CD4-positive, alpha-beta T cell treated with Interleukin-15 for 4 hours (primary cell): ENCODE data around the gene APOA5.
"Not testable (repeated sequence)": the region's sequence is repeated elsewhere in the genome, so short reads cannot be mapped to it uniquely, and the experiment has no call there.

ENCODE experiments used
- DNase-seq: peaks from one replicate; pipeline ENCODE4 v3.0.0-alpha.2; 2020; ENCODE audit warnings: low spot score

The APOA5 gene

DNA sequence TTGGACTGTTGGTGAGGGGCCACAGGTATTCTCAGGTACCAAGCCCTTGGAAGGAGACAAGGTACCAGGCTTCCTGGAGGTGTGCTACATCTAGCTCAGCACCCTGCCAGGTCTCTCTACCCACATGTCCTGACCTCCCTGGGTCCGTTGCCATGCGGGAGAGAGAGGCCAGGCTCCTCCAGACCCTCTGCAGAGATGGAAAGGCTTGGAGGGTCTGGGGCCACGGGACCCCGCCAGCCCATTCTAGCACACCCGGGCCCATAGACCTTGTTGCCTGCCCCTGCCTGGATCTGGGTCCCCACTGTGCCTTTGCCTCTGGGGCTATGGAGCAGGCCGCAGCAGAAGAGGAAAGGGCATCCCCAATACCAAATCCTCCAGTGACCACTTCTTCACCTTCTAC lies 35.8 kb upstream of the APOA5 start:
- no peak for DNase-seq

DNA sequence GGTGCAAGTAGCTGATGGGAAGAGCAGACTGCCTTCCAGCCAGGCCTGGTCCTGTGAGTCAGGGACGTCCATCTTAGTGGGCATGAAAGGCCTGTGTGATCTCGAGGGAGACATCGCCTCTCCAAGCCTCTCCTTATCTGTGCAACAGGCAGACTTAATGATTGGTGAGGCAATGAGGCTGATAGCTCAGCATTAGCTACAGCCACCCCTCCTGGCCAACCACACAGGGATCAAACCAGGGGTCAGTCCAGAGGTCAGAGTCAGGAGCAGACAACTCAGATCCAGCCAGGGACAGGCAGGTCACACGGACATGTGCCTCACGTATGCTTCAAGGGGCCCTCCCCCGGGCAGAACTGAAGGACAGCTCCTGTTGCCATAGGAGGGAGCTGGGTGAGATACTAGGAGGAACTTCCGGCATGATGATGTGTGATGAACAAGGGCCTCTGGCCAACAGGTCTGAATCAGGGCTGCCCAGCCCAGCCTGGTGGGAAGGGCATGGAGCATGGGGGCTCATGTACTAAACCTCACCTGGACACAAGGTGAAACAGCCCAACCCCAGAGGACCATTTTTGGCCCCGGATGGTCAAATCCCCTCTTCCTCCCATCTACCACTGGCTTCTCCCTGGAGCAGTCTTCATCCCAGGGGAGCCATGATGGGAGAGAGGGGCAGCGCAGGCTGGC lies 35.2 kb upstream of the APOA5 start:
- no peak for DNase-seq

DNA sequence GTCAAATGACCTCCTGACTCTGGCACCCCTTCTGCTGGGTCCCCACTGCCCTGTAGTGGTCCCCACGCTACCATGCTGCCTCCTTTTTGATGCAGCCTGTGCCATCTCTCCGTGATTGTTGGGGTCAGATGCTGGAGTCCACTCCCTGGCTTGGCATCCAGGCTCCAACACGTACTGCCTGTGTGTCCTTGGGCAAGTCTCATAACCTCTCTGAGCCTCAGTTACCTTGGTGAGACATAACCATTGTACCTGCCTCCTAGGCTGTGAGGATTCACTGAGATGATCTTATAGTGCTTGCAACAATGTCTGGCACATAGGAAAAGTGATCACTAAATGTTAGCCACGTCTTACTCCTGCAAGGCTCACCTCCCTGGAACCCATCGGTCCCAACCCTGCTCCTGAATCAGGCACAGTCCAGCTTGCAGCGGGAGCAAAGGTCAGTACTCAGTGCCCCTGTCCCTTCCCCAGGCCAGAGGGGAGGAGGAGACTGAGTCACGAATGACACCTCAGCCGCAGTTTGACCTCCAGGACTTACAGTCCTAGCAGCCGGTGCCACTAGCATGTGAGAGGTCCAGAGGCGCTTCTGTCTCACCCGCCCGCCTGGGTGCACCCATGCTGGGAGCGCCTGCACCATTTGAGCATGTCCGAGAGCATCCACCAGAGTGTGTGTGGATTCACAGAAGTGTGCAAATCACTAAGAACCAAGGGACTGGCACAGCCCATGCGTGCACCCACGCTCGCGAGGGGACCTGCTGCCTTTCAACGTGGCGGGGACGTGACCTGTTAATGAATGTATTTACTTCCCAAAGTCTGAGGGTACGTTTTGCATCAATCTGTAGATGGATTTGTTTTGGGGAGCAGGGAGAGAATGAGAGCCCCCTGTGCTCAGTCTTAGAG lies 34.4 kb upstream of the APOA5 start:
- DNase-seq: no peak

DNA sequence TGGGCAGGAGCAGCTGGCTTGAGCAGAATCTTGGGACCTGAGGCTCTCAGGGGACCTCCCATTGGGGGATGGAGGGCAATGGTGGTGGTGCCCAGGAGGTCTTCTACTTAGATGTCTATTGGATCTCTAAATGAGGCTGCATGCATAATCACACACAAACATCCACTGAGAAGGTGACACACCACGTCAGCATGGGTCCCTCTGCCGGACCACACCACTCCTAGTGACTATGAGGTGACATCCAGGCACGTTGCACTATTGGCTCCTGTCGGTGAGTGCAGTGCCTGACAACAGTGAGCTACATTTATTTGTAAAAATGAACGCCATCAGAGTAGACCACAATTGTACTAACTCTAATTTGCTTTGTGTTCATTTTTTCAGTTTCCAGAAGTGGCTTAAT lies 33.8 kb upstream of the APOA5 start:
- no peak for DNase-seq

DNA sequence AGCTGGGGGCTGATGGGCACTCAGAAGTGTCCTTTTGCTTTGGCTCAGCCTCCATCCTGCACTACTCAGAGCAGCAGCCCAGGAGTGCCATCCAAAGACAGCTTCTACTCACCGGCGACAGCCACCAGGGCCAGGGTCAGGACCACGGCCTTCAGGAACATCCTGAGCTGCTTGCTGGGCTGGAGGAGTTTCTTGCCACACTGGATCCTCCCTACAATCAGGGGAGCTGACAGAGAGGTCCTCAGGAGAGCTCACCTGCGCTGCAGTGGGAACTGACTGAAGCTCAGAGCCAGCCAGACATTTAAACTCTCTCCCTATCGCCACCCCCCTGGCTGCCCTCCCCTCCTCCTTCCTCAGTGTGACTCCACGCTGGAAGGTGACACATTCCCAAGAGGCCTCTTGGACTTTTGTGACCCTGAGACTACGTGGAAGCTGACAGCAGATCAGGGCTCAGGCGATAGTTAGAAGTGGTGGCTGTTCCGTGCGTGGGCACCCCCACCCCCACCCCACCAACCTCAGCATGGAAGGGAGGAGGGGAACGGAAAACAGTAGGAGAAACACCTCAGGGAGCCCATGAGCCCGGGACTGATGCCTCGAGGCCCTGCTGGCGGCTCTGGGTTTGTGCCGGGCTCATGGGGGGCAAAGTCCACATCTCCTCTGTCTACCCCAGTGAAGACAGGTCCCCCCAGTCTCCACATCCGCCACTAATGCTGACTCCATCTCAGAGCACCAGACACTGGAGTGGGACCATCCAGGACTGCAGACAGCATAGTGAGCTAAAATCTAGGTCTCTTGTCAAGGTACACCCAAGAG lies 31.6 kb upstream of the APOA5 start, which contains the start of gene APOA4:
Gene APOA4 (minus strand): TSS at position 274 of the 813 bp plus-strand sequence. CDS start 113 bp downstream, at position 161.
- no peak for DNase-seq

DNA sequence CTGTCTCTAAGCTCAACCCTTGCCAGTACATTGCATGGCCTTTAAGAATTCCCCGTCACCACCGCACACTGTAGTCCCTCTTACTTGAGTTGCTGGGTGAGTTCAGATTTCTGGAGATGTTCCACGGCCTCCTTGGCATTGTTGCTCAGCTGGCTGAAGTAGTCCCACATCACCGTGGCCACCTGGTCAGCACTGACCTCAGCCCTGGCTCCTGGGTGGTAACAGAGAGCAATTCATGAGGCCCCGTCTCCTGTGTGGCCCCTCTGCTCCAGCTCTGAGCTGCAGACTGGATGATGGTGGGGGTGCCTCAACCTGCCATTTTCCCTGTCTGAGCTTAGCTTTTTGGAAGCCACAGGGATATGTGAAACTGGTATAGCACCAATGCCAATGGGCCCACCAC lies 30.9 kb upstream of the APOA5 start:
- DNase-seq: no peak

DNA sequence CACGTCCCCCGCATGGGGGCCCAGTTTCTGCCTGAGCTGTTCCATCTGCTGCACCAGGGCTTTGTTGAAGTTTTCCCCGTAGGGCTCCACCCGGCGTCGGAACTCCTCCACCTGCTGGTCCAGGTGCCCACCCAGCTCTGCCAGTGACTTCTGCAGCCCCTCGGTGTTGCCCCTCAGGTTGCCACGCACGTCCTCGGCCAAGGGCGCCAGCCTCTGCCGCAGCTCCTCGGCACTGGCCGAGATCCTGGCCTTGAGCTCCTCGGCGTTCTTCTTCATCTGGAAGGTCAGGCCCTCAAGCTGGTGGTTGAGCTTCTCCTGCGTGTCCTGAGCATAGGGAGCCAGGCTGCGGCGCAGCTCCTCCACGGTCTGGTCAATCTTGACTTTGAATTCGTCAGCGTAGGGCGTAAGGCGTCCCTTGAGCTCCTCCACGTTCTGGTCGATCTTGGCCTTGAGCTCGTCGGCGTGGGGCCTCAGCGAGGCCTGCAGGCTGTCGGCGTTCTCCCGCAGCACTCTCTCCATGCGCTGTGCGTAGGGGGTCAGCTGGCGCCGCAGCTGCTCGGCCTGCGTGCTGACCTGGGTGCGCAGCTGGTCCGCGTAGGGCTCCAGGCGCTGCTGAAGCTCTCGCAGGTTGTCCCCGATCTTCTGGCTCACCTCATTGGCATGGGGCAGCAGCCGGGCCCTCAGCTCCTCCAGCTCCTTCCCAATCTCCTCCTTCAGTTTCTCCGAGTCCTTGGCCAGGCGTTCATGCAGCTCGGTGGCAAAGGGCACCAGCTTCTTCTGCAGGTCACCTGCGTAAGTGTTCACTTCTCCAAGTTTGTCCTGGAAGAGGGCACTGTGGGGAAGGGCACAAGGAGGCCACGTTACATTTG lies 29.6 kb upstream of the APOA5 start:
- DNase-seq: no peak

DNA sequence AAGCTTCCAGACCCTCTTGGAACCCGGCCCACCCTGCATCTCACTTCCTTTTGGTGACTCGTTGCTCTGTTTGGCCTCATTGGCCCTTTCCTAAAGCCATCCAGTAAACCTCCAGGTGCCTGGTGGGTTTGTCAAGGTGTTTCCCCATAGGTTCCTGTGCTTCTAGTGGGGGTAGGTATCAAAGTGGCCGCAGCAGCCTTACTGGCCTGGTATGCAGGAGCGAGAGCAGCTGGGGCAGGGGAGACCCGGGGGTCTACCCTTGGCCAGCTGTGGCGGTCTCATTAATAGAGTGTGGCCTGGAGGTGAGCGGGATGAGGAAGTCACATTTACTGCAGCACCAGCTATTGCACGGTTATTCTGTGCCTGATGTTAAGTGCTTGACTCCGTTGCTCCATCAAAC lies 27.4 kb upstream of the APOA5 start:
- DNase-seq: no peak

DNA sequence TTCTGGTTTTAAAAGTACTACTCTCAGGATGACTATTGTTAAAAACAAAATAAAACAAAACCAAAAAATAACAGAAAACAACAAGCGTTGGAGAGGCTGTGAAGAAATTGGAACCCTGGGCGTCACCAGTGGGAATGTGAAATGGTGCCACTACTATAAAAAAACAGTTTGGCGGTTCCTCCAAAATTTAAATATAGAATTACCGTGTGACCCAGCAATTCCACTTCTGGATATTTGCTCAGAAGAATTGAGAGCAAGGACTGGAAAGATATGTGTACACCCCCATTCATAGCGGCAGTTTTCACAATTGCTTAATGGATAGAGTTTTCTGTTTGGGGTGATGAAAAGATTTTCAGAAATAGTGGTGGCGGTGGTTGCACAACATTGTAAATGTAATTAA lies 22.8 kb upstream of the APOA5 start:
- DNase-seq: no peak

DNA sequence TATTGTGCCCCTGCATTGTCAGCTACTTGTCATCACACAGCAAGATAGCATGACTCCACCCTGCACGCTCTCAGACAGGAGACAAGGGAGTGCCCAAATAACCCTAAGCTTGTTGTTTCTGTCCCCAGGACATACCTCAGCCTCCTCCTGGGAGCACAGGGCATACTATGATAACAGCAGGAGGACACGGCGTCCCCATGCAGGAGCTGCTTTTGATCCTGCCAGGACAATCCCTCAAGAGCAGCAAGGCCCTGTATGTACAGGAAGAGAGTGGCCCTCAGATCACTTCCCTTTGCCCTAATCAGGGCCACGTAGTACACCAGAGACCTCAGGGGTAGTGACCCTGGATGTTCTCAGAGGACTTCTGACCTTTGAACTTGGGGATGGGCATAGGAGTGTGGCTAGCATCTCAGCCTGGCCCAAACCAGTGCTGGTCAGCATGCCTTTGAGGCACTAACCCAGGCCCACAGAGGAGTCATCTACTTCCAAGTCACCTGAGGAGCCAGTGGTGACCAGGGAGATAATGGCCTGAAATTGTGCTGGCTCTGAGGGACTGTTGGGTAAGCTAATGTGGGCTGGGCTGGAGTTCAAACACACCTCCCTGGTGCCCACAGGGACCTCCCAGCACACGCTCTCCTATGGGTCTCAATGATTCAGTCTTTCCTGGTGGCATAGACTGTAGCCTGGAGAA lies 22.2 kb upstream of the APOA5 start:
- no peak for DNase-seq

DNA sequence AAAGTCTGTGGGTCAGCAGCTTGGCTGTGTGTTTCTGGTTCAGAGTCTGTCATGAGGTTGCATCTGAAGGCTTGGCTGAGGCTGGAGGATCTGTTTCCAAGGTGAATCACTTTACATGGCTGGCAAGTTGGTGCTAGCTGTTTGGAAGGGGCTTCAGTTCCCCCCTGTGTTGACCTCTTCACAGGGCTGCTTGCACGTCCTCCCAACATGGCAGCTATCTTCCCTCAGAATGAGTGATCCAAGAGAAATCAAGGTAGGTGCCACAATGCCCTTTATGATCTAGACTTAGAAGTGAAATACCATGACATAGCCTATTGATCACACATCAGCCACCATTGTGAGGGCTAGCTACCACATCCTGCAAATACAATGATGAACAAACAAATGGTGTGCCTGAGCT lies 21.5 kb upstream of the APOA5 start:
- no peak for DNase-seq

DNA sequence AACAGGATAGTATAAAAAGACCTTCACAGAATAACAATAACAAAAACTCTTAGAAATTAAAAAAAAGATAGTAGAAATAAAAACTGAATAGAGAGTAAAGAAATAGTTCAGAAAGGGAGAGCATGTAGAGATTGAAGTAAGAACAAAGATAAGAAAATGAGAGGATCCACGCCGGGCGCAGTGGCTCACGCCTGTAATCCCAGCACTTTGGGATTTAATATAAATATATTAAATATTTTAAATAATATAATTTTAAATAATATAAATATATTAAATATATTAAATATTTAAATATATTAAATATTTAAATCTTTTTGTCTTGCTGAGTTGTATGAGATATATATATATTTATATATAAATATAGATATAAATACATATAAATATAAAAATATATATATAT lies 20.4 kb upstream of the APOA5 start:
- DNase-seq: no peak

DNA sequence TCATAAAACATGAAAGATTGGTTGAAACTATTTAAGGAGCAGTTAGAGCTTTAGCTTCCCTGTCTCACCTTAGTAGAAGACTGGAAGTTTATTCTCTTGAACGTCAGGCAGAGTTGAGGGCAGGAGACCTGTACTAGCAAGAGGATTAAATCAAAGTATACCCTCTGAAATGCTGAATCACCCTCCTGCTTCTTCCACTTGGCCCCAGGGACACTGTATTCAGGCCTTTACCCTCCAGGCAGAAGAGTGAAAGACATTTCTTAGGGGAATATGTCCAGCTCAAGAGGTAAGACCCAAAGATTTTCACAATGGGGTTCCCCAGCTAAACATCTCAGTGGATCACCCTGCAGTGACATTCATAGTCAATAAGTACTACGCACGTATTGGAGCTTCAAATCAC lies 19.5 kb upstream of the APOA5 start:
- no peak for DNase-seq

DNA sequence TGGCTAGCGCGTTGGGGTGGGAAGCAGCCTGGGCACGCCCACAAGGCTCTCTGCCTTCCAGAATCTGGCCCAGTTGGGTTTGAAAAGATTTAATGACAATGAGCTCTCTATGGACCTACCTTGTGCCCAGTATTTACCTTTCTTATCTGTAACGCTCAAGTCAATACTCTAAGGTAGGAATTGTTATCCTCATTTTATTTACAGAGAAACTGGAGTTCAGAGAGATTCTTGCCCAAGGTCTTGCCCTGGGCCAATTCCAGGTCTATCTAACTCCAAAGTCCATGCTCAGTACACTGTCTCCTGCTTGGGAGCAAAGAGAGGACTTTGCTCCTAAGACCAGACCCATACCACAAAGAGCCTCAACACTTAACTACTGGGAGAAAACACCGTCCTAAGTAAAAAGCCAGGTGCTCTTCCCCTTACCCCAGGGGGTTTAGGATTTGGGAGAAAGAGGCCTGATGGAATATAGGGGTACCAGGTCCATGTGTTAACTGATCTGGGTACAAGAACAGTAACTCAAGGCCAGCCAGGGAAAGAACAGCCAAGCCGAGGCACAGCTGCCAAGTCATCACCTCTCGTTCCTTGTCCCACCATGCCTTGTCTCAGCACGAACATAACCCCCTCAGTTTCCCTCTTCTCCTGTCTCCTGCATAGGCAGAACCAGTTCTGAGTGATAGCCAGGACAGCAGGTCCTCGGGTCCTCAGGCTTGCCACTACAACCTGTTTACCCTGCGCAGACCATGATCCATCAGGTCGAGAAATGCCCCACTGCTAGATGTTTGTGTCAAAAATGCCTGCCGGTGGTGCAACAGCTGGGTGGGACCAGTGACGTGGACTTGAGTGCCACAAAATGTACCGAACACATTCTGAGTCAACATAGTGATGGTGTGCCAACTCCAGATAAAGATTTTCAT lies 16.8 kb upstream of the APOA5 start:
- DNase-seq: no peak

DNA sequence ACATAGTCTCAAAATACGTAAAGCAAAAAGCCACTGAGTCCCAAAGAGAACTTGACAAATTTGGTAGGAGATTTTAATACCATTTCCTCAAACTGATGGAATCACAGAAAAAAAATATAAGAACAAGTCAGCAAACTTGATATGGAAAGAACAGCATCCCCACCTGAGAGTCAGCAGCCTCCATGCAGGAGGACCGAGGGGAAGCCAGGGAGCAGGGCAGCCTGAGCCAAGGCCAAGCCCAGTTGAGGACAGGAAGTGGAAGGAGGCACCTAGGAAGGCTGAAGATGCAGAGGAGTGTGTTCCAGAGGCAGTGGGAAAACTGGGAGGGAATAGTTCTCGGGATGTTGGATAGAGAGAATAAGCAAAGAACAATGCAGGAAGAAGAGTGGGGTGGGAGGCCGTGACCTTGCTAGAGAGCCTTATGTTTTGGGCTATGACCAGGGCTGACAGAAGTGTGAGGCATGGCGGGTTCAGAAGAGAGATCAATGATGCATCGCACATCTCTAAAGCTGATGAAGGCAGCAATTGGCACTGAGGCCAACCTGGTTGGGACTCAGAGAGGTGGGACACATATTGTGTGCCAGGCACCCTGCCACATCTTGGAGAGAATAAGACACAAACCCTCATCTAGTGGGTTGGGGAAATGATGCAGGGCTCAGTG lies 16.1 kb upstream of the APOA5 start:
- no peak for DNase-seq

DNA sequence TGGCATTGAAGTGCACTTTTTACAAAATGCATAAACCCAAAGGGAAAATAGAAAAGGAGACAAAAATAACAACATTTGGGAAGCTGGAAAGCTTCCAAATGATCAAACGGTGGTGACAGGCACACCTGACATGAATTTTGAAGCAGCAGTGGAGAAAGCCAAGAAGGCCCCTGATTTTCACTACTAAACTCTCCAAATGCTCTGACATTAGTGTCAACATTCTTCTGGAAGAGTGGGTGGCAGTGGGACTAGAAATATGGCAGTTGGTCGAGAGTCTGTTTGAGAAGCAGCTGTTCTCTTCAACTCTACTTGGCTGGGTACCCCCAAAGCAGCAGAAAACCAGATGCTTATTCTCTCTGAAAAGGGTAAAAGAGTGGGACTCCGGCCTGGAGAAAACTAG lies 12.3 kb upstream of the APOA5 start:
- no peak for DNase-seq

DNA sequence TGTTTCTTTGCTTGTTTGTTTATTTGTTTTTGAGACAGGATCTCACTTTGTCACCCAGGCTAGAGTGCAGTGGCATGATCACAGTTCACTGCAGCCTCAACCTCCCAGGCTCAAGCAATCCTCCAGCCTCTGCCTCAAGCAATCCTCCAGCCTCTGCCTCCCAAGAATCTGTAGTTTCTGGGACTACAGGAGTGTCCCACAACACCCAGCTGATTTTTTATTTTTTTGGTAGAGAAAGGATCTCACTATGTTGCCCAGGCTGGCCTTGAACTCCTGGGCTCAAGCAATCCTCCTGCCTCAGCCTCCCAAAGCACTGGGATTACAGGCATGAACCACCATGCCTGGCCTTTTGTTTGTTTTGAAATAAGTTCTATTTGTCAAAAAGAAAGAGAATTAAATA lies 10.0 kb upstream of the APOA5 start:
- DNase-seq: not testable (repeated sequence)

DNA sequence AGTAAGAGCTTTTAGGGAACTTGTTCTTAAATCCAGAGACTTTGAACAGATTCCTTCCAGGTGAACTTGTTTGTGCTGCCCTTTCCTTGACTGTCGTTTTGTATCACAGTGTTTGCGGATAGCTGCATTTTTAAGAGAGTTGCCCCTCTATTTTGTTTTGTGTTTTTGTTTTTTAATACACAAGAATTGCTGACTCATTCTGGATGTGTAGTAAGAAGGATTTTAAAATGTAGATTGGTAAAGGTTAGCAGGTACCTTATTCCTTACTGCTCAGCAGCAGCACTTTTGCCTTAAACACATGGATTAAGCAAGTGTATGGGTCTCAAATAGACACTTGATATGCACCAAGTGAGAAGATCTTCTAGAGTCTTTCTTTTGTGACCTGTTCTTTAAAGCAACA lies 8.9 kb upstream of the APOA5 start:
- DNase-seq: no peak

DNA sequence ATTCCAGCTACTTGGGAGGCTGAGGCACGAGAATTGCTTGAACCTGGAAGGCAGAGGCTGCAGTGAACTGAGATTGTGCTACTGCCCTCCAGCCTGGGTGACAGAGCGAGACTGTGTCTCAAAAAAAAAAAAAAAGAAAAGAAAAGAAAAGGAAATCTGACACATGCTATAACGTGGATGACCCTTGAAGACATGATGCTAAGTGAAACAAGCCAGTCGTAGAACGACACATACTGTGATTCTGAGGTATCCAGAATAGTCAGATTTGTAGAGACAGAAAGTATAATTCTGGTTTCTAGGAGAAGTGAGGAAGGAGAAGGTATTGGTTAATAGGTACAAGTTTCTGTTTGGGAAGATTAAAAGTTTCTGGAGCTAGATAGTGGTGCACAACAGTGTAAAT lies 6.7 kb upstream of the APOA5 start:
- DNase-seq: no peak
